IPS-15b (cell line): ENCODE measurements around the gene POR.

Experiments used
- H3K27me3 ChIP-seq: one replicate; pipeline ENCODE4 v1.6.1; 2013; ENCODE audit warnings: low read length; ENCODE audit not compliant: control insufficient read depth, insufficient read depth
- H3K36me3 ChIP-seq: one replicate; pipeline ENCODE4 v1.6.1; 2013; ENCODE audit warnings: low read length; ENCODE audit not compliant: control insufficient read depth, insufficient read depth
- H3K4me1 ChIP-seq: one replicate; pipeline ENCODE4 v1.6.1; 2013; ENCODE audit warnings: mild to moderate bottlenecking, low read length; ENCODE audit not compliant: control insufficient read depth, insufficient read depth
- H3K4me3 ChIP-seq: one replicate; pipeline ENCODE4 v1.5.1; 2013; ENCODE audit warnings: low read depth, low read length
- H3K9ac ChIP-seq: one replicate; pipeline ENCODE4 v1.6.1; 2013; ENCODE audit warnings: low read depth, mild to moderate bottlenecking, low read length
- H3K9me3 ChIP-seq: one replicate; pipeline ENCODE4 v1.6.1; 2013; ENCODE audit warnings: mild to moderate bottlenecking, low read length; ENCODE audit not compliant: control insufficient read depth, insufficient read depth

POR gene

GRCh38 chr7:75948179-75948578, 33.2 kb downstream of the POR start:
- Histone ChIP-seq H3K9me3 (no peaks in the 10 kb centered on the region), H3K36me3 (peaks cover 3% of the 10 kb centered on the region), H3K4me3 (no peak overlapping the region), H3K4me1 (no peaks in the 10 kb centered on the region), H3K9ac (no peak overlapping the region), H3K27me3 (no peaks in the 10 kb centered on the region)

GRCh38 chr7:75950111-75950681, 35.2 kb downstream of the POR start:
- Histone ChIP-seq H3K4me1 (no peaks in the 10 kb centered on the region), H3K4me3 (no peak overlapping the region), H3K9ac (no peak overlapping the region), H3K27me3 (no peaks in the 10 kb centered on the region), H3K36me3 (peaks cover 10% of the 10 kb centered on the region), H3K9me3 (no peaks in the 10 kb centered on the region)

GRCh38 chr7:75951506-75951905, 36.6 kb downstream of the POR start:
- H3K4me3 ChIP-seq, result no peak overlapping the region
- no peak overlapping the region for H3K9ac ChIP-seq
- no peaks in the 10 kb centered on the region for H3K4me1 ChIP-seq
- H3K9me3 ChIP-seq, result no peaks in the 10 kb centered on the region
- H3K27me3 ChIP-seq, result no peaks in the 10 kb centered on the region
- H3K36me3 ChIP-seq, result peaks cover 23% of the 10 kb centered on the region

- H3K9ac ChIP-seq, result no peak overlapping the region
- H3K27me3 ChIP-seq, result no peaks in the 10 kb centered on the region
- no peaks in the 10 kb centered on the region for H3K9me3 ChIP-seq
- H3K36me3 ChIP-seq, result peaks cover 26% of the 10 kb centered on the region
- no peaks in the 10 kb centered on the region for H3K4me1 ChIP-seq
- H3K4me3 ChIP-seq, result no peak overlapping the region
Observed at GRCh38 chr7:75953431-75953830, 38.5 kb downstream of the POR start.

GRCh38 chr7:75953931-75954330, 39.0 kb downstream of the POR start:
- no peak overlapping the region for H3K4me3 ChIP-seq

GRCh38 chr7:75955331-75955955, 40.5 kb downstream of the POR start:
- peaks cover 26% of the 10 kb centered on the region for H3K36me3 ChIP-seq
- no peaks in the 10 kb centered on the region for H3K27me3 ChIP-seq
- no peaks in the 10 kb centered on the region for H3K4me1 ChIP-seq
- H3K9me3 ChIP-seq, result no peaks in the 10 kb centered on the region
- no peak overlapping the region for H3K9ac ChIP-seq
- H3K4me3 ChIP-seq, result no peak overlapping the region

More at GRCh38 chr7:75953931-75954330, 39.0 kb downstream of the POR start:
- Histone ChIP-seq H3K36me3 (peaks cover 24% of the 10 kb centered on the region), H3K27me3 (no peaks in the 10 kb centered on the region), H3K4me1 (no peaks in the 10 kb centered on the region), H3K9ac (no peak overlapping the region), H3K9me3 (no peaks in the 10 kb centered on the region)

- Histone ChIP-seq H3K9ac (no peak overlapping the region), H3K9me3 (no peaks in the 10 kb centered on the region), H3K27me3 (no peaks in the 10 kb centered on the region), H3K4me1 (no peaks in the 10 kb centered on the region), H3K36me3 (peaks cover 26% of the 10 kb centered on the region), H3K4me3 (no peak overlapping the region)
Observed at GRCh38 chr7:75957021-75957736, 42.2 kb downstream of the POR start.

GRCh38 chr7:75958802-75959543, 44.0 kb downstream of the POR start:
- H3K9ac ChIP-seq, result no peak overlapping the region
- H3K4me1 ChIP-seq, result no peaks in the 10 kb centered on the region
- no peaks in the 10 kb centered on the region for H3K27me3 ChIP-seq
- no peak overlapping the region for H3K4me3 ChIP-seq
- no peaks in the 10 kb centered on the region for H3K9me3 ChIP-seq
- peaks cover 25% of the 10 kb centered on the region for H3K36me3 ChIP-seq

- H3K9ac ChIP-seq, result no peak overlapping the region
- H3K9me3 ChIP-seq, result no peaks in the 10 kb centered on the region
- H3K4me3 ChIP-seq, result no peak overlapping the region
- no peaks in the 10 kb centered on the region for H3K27me3 ChIP-seq
- H3K4me1 ChIP-seq, result no peaks in the 10 kb centered on the region
- H3K36me3 ChIP-seq, result peaks cover 23% of the 10 kb centered on the region
Observed at GRCh38 chr7:75960372-75960771, 45.4 kb downstream of the POR start.

GRCh38 chr7:75961218-75961617, 46.3 kb downstream of the POR start:
- Histone ChIP-seq H3K27me3 (no peaks in the 10 kb centered on the region), H3K9me3 (no peaks in the 10 kb centered on the region), H3K4me1 (no peaks in the 10 kb centered on the region), H3K36me3 (peaks cover 15% of the 10 kb centered on the region), H3K9ac (no peak overlapping the region), H3K4me3 (no peak overlapping the region)

- Histone ChIP-seq H3K27me3 (no peaks in the 10 kb centered on the region), H3K9me3 (no peaks in the 10 kb centered on the region), H3K4me3 (no peak overlapping the region), H3K36me3 (peaks cover 10% of the 10 kb centered on the region), H3K9ac (no peak overlapping the region), H3K4me1 (no peaks in the 10 kb centered on the region)
Observed at GRCh38 chr7:75962607-75963380, 47.8 kb downstream of the POR start.
